ENCODE results near the gene ZFR.
"Not testable (repeated sequence)": the region's sequence is repeated elsewhere in the genome, so short reads cannot be mapped to it uniquely, and the experiment has no call there.

ZFR gene

GRCh38 chr5:32449262-32449661 is 4.7 kb upstream of the ZFR start:
- no peak for DNase-seq

- DNase-seq, result no peak
Observed at GRCh38 chr5:32446630-32447029, 2.1 kb upstream of the ZFR start.

- DNase-seq, result no peak
Observed at GRCh38 chr5:32445831-32446614, 1.5 kb upstream of the ZFR start.

- DNase-seq, result no peak
Observed at GRCh38 chr5:32445287-32445758, 783 bp upstream of the ZFR start.

GRCh38 chr5:32443541-32444430 is 754 bp downstream of the ZFR start:
- DNase-seq, result peak; percentile 56

GRCh38 chr5:32443145-32443540 is 1.4 kb downstream of the ZFR start:
- peak; percentile 37 for DNase-seq

- DNase-seq, result no peak
Observed at GRCh38 chr5:32439086-32439642, 5.4 kb downstream of the ZFR start.

GRCh38 chr5:32436553-32437242 is 7.8 kb downstream of the ZFR start:
- no peak for DNase-seq

GRCh38 chr5:32435383-32435782 is 9.2 kb downstream of the ZFR start:
- no peak for DNase-seq

GRCh38 chr5:32434221-32434620 is 10.3 kb downstream of the ZFR start:
- no peak for DNase-seq

- no peak for DNase-seq
Observed at GRCh38 chr5:32432633-32433032, 11.9 kb downstream of the ZFR start.

- not testable (repeated sequence) for DNase-seq
Observed at GRCh38 chr5:32430825-32431224, 13.7 kb downstream of the ZFR start.

GRCh38 chr5:32428426-32428825 is 16.1 kb downstream of the ZFR start:
- no peak for DNase-seq

GRCh38 chr5:32426440-32427151 is 17.9 kb downstream of the ZFR start:
- no peak for DNase-seq

- no peak for DNase-seq
Observed at GRCh38 chr5:32422697-32423096, 21.8 kb downstream of the ZFR start.

- no peak for DNase-seq
Observed at GRCh38 chr5:32421075-32421474, 23.5 kb downstream of the ZFR start.

GRCh38 chr5:32420506-32420905 is 24.0 kb downstream of the ZFR start:
- no peak for DNase-seq

GRCh38 chr5:32419791-32420190 is 24.7 kb downstream of the ZFR start:
- DNase-seq, result no peak

- DNase-seq, result no peak
Observed at GRCh38 chr5:32413466-32414263, 30.9 kb downstream of the ZFR start.

GRCh38 chr5:32410630-32411029 is 33.9 kb downstream of the ZFR start:
- DNase-seq, result no peak

- DNase-seq, result no peak
Observed at GRCh38 chr5:32406650-32407049, 37.9 kb downstream of the ZFR start.

Data from activated naive CD4-positive, alpha-beta T cell treated with Interleukin-2 at 50 U/mL for 16 hours (primary cell).